ENCODE results near the gene PRAMEF11.

- TF ChIP-seq EP300 (IDR thresholded peaks at IDR 0.05; ENCODE audit: borderline replicate concordance in 1 of 2, low read depth in 2 of 2, low read length in 2 of 2) (no peak), CTCF (IDR thresholded peaks at IDR 0.05; ENCODE audit: control extremely low read depth in 1 of 3, insufficient read depth in 1 of 3, low read depth in 1 of 3, low read length in 3 of 3) (no peak), TEAD4 (IDR thresholded peaks at IDR 0.05; ENCODE audit: low read depth, low read length) (no peak), CBX8 (IDR thresholded peaks at IDR 0.05; ENCODE audit: borderline replicate concordance, low read depth, low read length) (no peak), SIRT6 (IDR thresholded peaks at IDR 0.05; ENCODE audit: low read length) (no peak), MAX (IDR thresholded peaks at IDR 0.05) (no peak), TAF1 (IDR thresholded peaks at IDR 0.05; ENCODE audit: low read depth, low read length) (no peak), NRF1 (IDR thresholded peaks at IDR 0.05; ENCODE audit: low read depth, low read length) (no peak), POLR2AphosphoS5 (IDR thresholded peaks at IDR 0.05; ENCODE audit: low read depth, low read length) (no peak)
These were observed 53.1 kb downstream of the PRAMEF11 start for GRCh38 chr1:12778061-12778460.
